K562 (cell line): Measurements from ENCODE around the gene BICD1.

Experiments used
- HDAC3 ChIP-seq: fragments of 450-650 bp; IDR thresholded peaks from 2 replicates; pipeline ENCODE4 v1.6.1; 2018; ENCODE audit warnings: borderline replicate concordance, mild to moderate bottlenecking, moderate library complexity; ENCODE audit not compliant: partially characterized antibody
- MAZ ChIP-seq, 2 experiments: fragments of 450-650 bp in 1 of 2; sonication (generic) in 1 of 2; formaldehyde crosslinking; IDR thresholded peaks in 1 of 2; conservative IDR thresholded peaks in 1 of 2; 2 replicates each; pipeline versions ENCODE4 v1.4.0 to v1.5.0; 2020; ENCODE audit warnings: mild to moderate bottlenecking in 1 of 2, missing genetic modification reagents in 1 of 2
- RFX7 ChIP-seq: fragments of 250-450 bp; sonication (Bioruptor Pico); IDR thresholded peaks from 2 replicates; pipeline ENCODE4 v1.5.1; 2021; ENCODE audit warnings: mild to moderate bottlenecking
- ZNF274 ChIP-seq: IDR thresholded peaks from 2 replicates; pipeline ENCODE4 v1.6.1; 2011; ENCODE audit warnings: low read depth, mild to moderate bottlenecking, low read length, moderate library complexity, borderline replicate concordance
- ZNF695 ChIP-seq: fragments of 450-650 bp; formaldehyde crosslinking; IDR thresholded peaks from 2 replicates; pipeline ENCODE4 v1.4.0; 2020; ENCODE audit warnings: mild to moderate bottlenecking, moderate library complexity

GRCh38 chr12:32084017-32084688, 22.5 kb upstream of the BICD1 start:
- no peak for TF ChIP-seq ZNF695 (CRISPR knock-in tag)
- TF ChIP-seq ZNF274 = no peak
- no peak for TF ChIP-seq MAZ (CRISPR knock-in tag; conservative IDR thresholded peaks at IDR 0.05 in 1 of 2, IDR thresholded peaks at IDR 0.05 in 1 of 2)
- no peak for TF ChIP-seq HDAC3
- no peak for TF ChIP-seq RFX7 (CRISPR knock-in tag)
